ENCODE measurements around the gene ABLIM2. TPM values are rescaled to one million over a fixed set of nuclear protein-coding genes. Genes with fewer than 3 reads are reported as not detected.

ABLIM2 gene
- total RNA-seq, 1 experiment from 2014 or later, result 1.0 TPM

DNA sequence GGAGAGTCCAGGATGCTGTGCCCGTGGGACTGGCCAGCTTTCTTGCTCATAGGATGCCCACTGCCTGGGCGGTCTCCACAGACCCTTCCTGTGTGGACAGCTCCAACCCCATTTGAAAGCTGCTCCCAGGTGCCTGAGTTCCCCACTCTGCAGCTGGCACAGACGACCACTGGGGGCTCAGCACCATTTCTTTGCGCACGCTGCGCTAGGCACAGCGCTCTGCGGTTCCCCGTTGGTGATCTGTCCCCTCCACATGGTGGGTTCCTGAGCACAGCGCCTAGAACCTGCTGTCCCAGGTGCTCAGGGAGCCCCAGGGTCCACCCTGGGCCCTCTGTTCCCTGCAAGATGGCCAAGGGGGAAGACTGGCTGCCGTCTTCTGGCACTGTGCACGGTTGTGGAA, 173.5 kb downstream of the ABLIM2 start:
- Histone ChIP-seq H3K27me3 (ENCODE audit: insufficient read depth, low read length) (no peaks in the 10 kb centered on the region), H3K4me1 (ENCODE audit: insufficient read depth, low read length) (peaks cover under 1% of the 10 kb centered on the region; the same call in 1 of the 2 replicates), H3K4me2 (ENCODE audit: insufficient read depth, insufficient read length, low read length) (no peak overlapping the region), H2BK20ac (ENCODE audit: low read depth, low read length, poor library complexity, severe bottlenecking) (no peak overlapping the region), H2BK120ac (ENCODE audit: low read depth, low read length, poor library complexity, severe bottlenecking) (no peak overlapping the region), H3K14ac (ENCODE audit: insufficient read depth, low read length) (no peak overlapping the region), H4K91ac (ENCODE audit: insufficient read length, low read depth, low read length) (no peak overlapping the region), H3K18ac (ENCODE audit: insufficient read length, low read depth, low read length) (no peak overlapping the region), H3K9ac (ENCODE audit: extremely low read depth, insufficient read length, low read length) (no peak overlapping the region), H2BK12ac (ENCODE audit: insufficient read length, low read depth, low read length) (no peak overlapping the region), H3K79me2 (ENCODE audit: insufficient read depth, low read length) (no peaks in the 10 kb centered on the region), H2AK5ac (ENCODE audit: insufficient read length, low read length) (no peak overlapping the region), H3K79me1 (ENCODE audit: insufficient read depth, low read depth, low read length, poor library complexity, severe bottlenecking) (no peaks in the 10 kb centered on the region), H3K27ac (ENCODE audit: insufficient read length, low read depth, low read length) (no peak overlapping the region), H4K8ac (replicated peaks; ENCODE audit: insufficient read length, low read depth, low read length) (no peak overlapping the region), H3K56ac (ENCODE audit: insufficient read length, low read depth, low read length) (no peak overlapping the region), H3T11ph (ENCODE audit: low read length) (no peak overlapping the region), H4K5ac (ENCODE audit: insufficient read length, low read depth, low read length) (no peak overlapping the region), H2AFZ (ENCODE audit: low read length) (no peak overlapping the region), H3K9me3 (ENCODE audit: control insufficient read depth, low read depth, low read length) (no peaks in the 10 kb centered on the region), H2BK15ac (ENCODE audit: low read depth, low read length) (no peak overlapping the region), H3K23ac (ENCODE audit: insufficient read length, low read depth, low read length) (no peak overlapping the region), H2BK5ac (ENCODE audit: insufficient read length, low read length) (no peak overlapping the region), H3K4ac (ENCODE audit: low read depth, low read length) (no peak overlapping the region), H3K23me2 (ENCODE audit: insufficient read length, low read depth, low read length, poor library complexity, severe bottlenecking) (no peaks in the 10 kb centered on the region), H4K20me1 (ENCODE audit: control insufficient read depth, insufficient read depth, insufficient read length) (no peaks in the 10 kb centered on the region)
- Mint-ChIP-seq H3K36me3 (ENCODE audit: insufficient read depth in 1 of 3, low read depth in 3 of 3) (peaks cover 0 to 4% (median 3%) of the 10 kb centered on the region in 3 experiments; a peak in 2 of 7 replicates), H3K4me1 (peaks cover 7 to 10% of the 10 kb centered on the region in 2 experiments), H3K27ac (no peak overlapping the region; a peak in 1 of 7 replicates), H3K27me3 (ENCODE audit: low read depth) (no peaks in the 10 kb centered on the region), H3K4me3 (no peak overlapping the region), H3K9me3 (peaks cover 0 to 5% of the 10 kb centered on the region in 2 experiments; a peak in 3 of 5 replicates)
- DNase-seq, result no peak
- no CpG with 5 or more reads among the region's 12 CpGs for WGBS (ENCODE audit: extremely low coverage, insufficient read length, low lambda C conversion rate)
- TF ChIP-seq, protein P1, sequence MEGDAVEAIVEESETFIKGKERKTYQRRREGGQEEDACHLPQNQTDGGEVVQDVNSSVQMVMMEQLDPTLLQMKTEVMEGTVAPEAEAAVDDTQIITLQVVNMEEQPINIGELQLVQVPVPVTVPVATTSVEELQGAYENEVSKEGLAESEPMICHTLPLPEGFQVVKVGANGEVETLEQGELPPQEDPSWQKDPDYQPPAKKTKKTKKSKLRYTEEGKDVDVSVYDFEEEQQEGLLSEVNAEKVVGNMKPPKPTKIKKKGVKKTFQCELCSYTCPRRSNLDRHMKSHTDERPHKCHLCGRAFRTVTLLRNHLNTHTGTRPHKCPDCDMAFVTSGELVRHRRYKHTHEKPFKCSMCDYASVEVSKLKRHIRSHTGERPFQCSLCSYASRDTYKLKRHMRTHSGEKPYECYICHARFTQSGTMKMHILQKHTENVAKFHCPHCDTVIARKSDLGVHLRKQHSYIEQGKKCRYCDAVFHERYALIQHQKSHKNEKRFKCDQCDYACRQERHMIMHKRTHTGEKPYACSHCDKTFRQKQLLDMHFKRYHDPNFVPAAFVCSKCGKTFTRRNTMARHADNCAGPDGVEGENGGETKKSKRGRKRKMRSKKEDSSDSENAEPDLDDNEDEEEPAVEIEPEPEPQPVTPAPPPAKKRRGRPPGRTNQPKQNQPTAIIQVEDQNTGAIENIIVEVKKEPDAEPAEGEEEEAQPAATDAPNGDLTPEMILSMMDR (conservative IDR thresholded peaks at IDR 0.05), result no peak
